Vein endothelial cell (primary cell): ENCODE data around the gene UNC119. TPM values are rescaled to one million over a fixed set of nuclear protein-coding genes. Genes with fewer than 3 reads are reported as not detected.

Source experiments
- total RNA-seq: library from RNA; depleted of rRNA; stranded (reverse); fragments of >200 nt; gene quantifications from 2 replicates; pipeline ENCODE4 v1.2.3, GENCODE V29; 2012

Gene UNC119
- total RNA-seq = 23.1 and 27.1 TPM in 2 replicates

DNA sequence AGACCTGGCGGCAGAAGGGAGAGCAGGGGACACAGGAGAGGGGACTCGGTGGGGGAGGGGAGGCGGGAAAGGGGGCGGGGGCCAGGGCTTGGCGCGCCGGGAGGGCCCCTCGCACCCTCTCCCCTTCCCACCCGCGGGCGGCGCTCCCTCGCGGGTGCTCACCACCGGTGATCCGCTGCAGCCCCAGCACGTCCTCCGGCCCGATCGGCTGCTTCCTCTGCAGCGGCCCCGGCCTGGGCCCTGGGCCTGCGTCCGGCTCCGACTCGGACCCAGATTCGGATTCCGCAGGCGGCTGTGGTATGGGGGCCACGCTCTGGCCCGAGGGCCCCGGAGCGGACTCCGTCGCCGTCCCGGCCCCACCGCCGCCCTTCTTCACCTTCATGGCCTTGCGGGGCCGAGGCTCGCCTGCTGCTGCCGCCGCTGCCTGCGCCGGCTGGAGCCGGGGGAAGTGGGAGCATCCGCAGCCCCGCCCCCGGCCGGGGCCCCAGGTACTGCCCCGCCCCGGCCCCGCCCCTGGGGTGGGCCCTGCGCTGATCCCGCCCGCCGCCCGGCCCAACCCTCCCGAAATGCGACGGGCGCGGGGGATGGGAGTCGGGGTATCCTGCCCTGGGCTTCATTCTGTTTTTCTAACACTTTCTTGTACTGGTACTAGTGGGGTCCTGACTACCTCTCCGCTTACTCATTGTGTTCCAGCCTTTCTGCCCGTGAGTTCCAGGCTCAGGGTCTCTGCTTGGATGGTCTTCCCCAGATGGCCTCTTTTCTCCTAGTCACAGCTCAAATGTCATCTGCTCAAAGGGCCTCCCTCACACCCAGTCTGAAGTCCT lies at the start of gene UNC119:
UNC119 (minus strand) TSS at position 449 of the 824 bp plus-strand sequence; CDS start at position 382, 67 bp downstream.

DNA sequence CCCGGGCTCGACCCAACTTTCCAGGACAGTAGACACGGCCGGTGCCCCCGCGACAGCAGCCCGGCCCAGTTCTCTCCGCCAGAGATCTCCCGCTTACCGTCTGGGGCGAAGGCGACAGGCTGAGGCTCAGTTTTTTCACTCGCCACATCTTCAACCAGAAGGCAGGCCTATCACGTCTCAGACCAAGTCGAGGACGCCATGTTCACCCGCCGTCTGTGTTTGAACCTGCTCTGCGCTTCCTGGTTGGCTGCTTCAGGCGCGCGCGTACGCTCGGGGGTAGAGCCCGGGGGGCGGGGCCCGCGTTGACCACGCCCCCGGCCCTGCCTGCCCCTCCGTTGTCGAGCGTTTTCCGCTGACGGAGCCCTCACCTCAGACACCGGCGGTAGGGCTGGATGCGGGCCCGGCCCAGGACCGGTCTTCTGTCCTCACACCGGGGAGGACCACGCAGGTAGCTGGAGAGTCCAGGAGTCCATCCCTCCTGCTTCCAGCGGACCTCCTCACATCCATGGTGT lies 46.4 kb upstream of the UNC119 start, which contains the start of gene SPAG5:
SPAG5 (minus strand) TSS at position 227 of the 512 bp plus-strand sequence; CDS start at position 148, 79 bp downstream.

DNA sequence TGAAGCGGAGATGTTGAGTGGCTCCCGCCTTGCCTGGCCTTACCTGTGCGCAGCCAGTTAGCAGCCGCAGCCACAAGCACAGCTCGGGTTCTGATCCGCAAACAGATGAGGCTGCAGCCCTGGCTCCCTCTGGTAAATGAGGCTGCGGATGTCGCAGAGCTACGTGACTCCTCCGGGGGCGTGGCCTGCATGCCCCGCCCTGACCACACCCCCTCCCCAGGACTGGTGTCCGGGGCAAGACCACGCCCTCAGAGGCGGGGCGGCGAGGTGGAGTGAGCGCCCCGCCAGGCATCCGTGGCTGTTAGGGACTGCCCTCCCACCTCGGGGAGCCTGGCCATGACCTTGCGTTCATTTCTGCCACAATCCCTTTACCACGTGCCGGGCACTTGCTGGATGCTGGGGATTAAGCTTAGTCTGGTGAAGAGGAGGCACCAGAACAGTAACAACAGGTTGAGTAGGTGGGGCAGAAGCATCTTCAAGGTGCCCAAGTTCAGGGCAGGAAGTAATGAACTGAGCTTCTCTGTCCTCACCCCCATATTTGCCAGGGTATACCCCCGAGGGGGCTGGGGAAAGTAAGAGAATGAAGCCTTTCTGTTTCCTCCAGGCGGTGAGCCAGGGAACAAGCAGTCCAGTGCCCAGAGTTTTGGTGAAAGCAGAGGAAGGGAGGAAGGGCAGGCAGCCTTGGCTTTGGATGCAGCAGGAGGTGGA lies 24.5 kb upstream of the UNC119 start, which contains the start of gene ALDOC:
ALDOC (minus strand) TSS at position 138 of the 708 bp plus-strand sequence. CDS start 1,363 bp downstream, outside the sequence.

DNA sequence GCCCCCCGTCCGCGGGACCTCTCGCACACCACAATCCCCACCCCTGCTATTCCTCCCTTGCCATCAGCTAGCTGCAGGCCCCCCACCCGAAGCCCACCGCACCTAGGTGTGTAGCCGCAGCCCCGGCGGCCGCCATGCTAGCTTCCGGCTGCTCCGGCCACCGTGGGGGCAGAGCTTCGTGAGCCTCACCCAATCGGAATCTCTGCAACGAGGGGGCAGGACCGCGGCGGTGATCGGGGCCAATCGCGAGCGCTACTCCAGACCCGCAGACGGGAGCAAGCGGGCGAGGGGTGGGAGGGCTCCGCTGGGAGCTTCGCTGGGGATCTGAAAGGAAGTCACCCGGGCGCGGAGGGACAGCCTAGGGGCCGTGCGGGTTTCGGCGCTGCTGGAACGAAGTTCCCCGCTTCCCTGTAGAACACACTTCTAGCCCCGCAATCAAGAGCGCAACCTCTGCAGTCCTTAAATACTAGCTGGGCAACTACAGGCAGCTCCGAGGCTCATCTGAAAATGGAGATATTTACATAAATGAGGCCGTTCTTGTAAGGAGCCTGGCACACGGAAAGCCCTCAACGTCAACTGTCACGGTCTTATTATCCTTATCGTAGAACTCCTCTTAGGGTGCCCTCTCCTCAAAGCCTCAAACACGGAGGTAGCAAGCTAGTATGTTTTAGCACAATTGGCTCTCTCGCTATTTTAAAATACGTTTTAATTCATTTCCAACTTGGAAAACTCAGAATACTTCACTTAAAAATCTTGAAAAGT lies 19.1 kb upstream of the UNC119 start, which contains the start of gene PIGS:
PIGS (minus strand) TSS at position 164 of the 762 bp plus-strand sequence; CDS start at position 136, 28 bp downstream.

DNA sequence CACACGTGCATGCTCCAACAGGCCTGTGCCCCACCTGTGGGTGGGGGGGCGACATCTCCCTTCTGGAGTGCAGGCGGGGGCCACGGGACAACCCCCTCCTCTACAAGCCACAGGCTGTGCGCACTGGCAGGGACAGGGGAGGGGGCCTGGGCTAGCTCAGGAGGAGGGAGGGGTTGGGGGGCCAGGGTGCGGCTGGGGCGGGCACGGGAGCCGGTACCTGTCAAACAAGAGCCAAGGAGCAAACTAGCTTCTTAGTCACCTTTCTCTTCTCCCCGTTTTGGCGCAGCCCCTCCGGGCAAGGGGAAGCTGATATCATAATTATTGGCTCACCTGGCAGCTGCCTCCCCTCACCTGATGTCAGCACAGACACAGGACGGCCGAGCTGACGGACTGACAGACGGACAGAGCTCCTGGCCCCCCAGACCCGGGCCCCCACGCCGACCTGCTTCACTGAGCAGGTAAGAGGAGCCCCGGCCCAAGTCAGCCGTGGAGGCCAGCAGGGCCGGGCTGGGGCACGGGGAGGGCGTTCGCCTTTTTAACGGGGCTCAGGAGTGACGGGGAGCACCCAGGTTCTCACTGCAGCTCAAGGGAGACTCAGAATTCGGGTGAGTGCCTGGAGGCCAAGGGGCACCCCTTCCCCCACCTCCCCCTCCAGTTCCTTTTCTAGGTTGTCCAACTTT lies 46.3 kb downstream of the UNC119 start, which contains the start of gene FOXN1:
FOXN1 (plus strand) TSS at position 363 of the 680 bp plus-strand sequence. CDS start 17,622 bp downstream, outside the sequence.

Other genes starting within 250 kb of the UNC119 start
- 16.7 and 26.8 TPM in 2 replicates for gene TMEM97, start 233.4 kb downstream of the UNC119 start, total RNA-seq
- 40.3 and 50.6 TPM in 2 replicates for gene IFT20, start 217.2 kb downstream of the UNC119 start, total RNA-seq
- 90.0 and 99.9 TPM in 2 replicates for gene TNFAIP1, start 216.9 kb downstream of the UNC119 start, total RNA-seq
- 90.8 and 92.3 TPM in 2 replicates for gene POLDIP2, start 195.1 kb downstream of the UNC119 start, total RNA-seq
- gene SEBOX, start 187.4 kb downstream of the UNC119 start, total RNA-seq = not detected in 2 replicates
- gene VTN, start 182.3 kb downstream of the UNC119 start, total RNA-seq = 0.10 TPM in 1 of 2 replicates, not detected in the other
- gene SARM1, start 180.9 kb downstream of the UNC119 start, total RNA-seq = 4.2 and 6.2 TPM in 2 replicates
- 1.3 and 2.5 TPM in 2 replicates for gene SLC46A1, start 146.4 kb downstream of the UNC119 start, total RNA-seq
- not detected in 2 replicates for gene SLC13A2, start 79.0 kb downstream of the UNC119 start, total RNA-seq
- gene FOXN1, start 46.3 kb downstream of the UNC119 start, total RNA-seq = not detected in 2 replicates
- 56.3 and 63.7 TPM in 2 replicates for gene PIGS, start 18.9 kb upstream of the UNC119 start, total RNA-seq
- gene ALDOC, start 24.3 kb upstream of the UNC119 start, total RNA-seq = 12.4 and 22.5 TPM in 2 replicates
- gene SPAG5, start 46.4 kb upstream of the UNC119 start, total RNA-seq = 20.9 and 31.7 TPM in 2 replicates
- 4.2 and 8.7 TPM in 2 replicates for gene RSKR, start 61.6 kb upstream of the UNC119 start, total RNA-seq
- 184 and 187 TPM in 2 replicates for gene BLTP2, start 92.5 kb upstream of the UNC119 start, total RNA-seq
- 38.6 and 39.8 TPM in 2 replicates for gene SDF2, start 109.3 kb upstream of the UNC119 start, total RNA-seq
- gene SUPT6H, start 109.6 kb upstream of the UNC119 start, total RNA-seq = 56.6 and 60.1 TPM in 2 replicates
- gene PROCA1, start 159.3 kb upstream of the UNC119 start, total RNA-seq = 0.86 and 1.3 TPM in 2 replicates
- 25.3 and 42.1 TPM in 2 replicates for gene RAB34, start 165.2 kb upstream of the UNC119 start, total RNA-seq
- gene RPL23A, start 167.4 kb upstream of the UNC119 start, total RNA-seq = 509 and 527 TPM in 2 replicates
- 1.8 and 2.3 TPM in 2 replicates for gene TLCD1, start 173.6 kb upstream of the UNC119 start, total RNA-seq
- 1.5 and 2.0 TPM in 2 replicates for gene NEK8, start 176.2 kb upstream of the UNC119 start, total RNA-seq
- gene TRAF4, start 191.4 kb upstream of the UNC119 start, total RNA-seq = 49.8 and 64.0 TPM in 2 replicates